Liver (tissue), 9 donors: ENCODE data around the gene PDE4D. TPM values are rescaled to one million over a fixed set of nuclear protein-coding genes. Genes with fewer than 3 reads are reported as not detected.

Experiments
- DNase-seq: peaks from one replicate; pipeline ENCODE4 v3.0.0-alpha.2; 2017; ENCODE audit warnings: low spot score
- H3K27ac ChIP-seq, 2 donors: one replicate each; pipeline ENCODE4 v1.7.0; 2013; ENCODE audit warnings: inconsistent platforms in 2 of 2, low read length in 2 of 2, control low read depth in 1 of 2, low read depth in 1 of 2, mild to moderate bottlenecking in 1 of 2
- H3K27me3 ChIP-seq, 4 donors: one replicate each; pipeline versions ENCODE4 v1.6.1 to v1.7.0; 2013; ENCODE audit warnings: low read length in 3 of 4, inconsistent platforms in 1 of 4, mild to moderate bottlenecking in 1 of 4, moderate library complexity in 1 of 4; ENCODE audit not compliant: control insufficient read depth in 4 of 4, insufficient read depth in 4 of 4
- H3K36me3 ChIP-seq, 4 donors: one replicate each; pipeline versions ENCODE4 v1.6.1 to v1.7.0; 2013; ENCODE audit warnings: low read length in 3 of 4, mild to moderate bottlenecking in 3 of 4, low read depth in 1 of 4, moderate library complexity in 1 of 4; ENCODE audit not compliant: control insufficient read depth in 4 of 4, insufficient read depth in 3 of 4
- H3K4me1 ChIP-seq, 4 donors: one replicate each; pipeline versions ENCODE4 v1.6.1 to v1.7.0; 2013; ENCODE audit warnings: low read length in 3 of 4, mild to moderate bottlenecking in 3 of 4, moderate library complexity in 1 of 4; ENCODE audit not compliant: control insufficient read depth in 4 of 4, insufficient read depth in 4 of 4
- H3K4me3 ChIP-seq, 3 donors: one replicate each; pipeline versions ENCODE4 v1.6.1 to v1.7.0; 2013; ENCODE audit warnings: low read length in 3 of 3, control low read depth in 1 of 3, low read depth in 1 of 3, mild to moderate bottlenecking in 1 of 3
- H3K9ac ChIP-seq, 2 donors: one replicate each; pipeline ENCODE4 v1.7.0; 2013; ENCODE audit warnings: low read length in 2 of 2, mild to moderate bottlenecking in 2 of 2, moderate library complexity in 2 of 2, control low read depth in 1 of 2, low read depth in 1 of 2
- H3K9me3 ChIP-seq, 4 donors: one replicate each; pipeline versions ENCODE4 v1.6.1 to v1.7.0; 2013; ENCODE audit warnings: low read length in 3 of 4; ENCODE audit not compliant: control insufficient read depth in 4 of 4
- CTCF ChIP-seq: fragments of 150-350 bp; IDR thresholded peaks from 2 replicates; pipeline ENCODE4 v1.5.1; 2017; ENCODE audit warnings: improper control_type of control experiment, low read depth, low read length; ENCODE audit not compliant: missing input control
- FOXA1 ChIP-seq: IDR thresholded peaks from 2 replicates; pipeline ENCODE4 v1.6.1; 2016; ENCODE audit warnings: antibody characterized with exemption
- HNF4A ChIP-seq, 2 donors: conservative IDR thresholded peaks; 2 replicates each; pipeline ENCODE4 v1.6.1; 2016; ENCODE audit warnings: antibody characterized with exemption in 2 of 2, mild to moderate bottlenecking in 2 of 2
- JUND ChIP-seq, 2 donors: IDR thresholded peaks; 2 replicates each; pipeline ENCODE4 v1.6.1; 2016; ENCODE audit warnings: antibody characterized with exemption in 2 of 2
- MAX ChIP-seq: IDR thresholded peaks from 2 replicates; pipeline ENCODE4 v1.6.1; 2016; ENCODE audit warnings: antibody characterized with exemption
- NR2F2 ChIP-seq: IDR thresholded peaks from 2 replicates; pipeline ENCODE4 v1.6.1; 2016; ENCODE audit warnings: antibody characterized with exemption
- RAD21 ChIP-seq, 2 donors: IDR thresholded peaks; 2 replicates each; pipeline ENCODE4 v1.6.1; 2016; ENCODE audit warnings: antibody characterized with exemption in 2 of 2, mild to moderate bottlenecking in 2 of 2
- TAF1 ChIP-seq: conservative IDR thresholded peaks from 2 replicates; pipeline ENCODE4 v1.6.1; 2016; ENCODE audit warnings: antibody characterized with exemption, mild to moderate bottlenecking
- YY1 ChIP-seq: IDR thresholded peaks from 2 replicates; pipeline ENCODE4 v1.6.1; 2016; ENCODE audit warnings: antibody characterized with exemption, mild to moderate bottlenecking
- WGBS: extraction: QIAGEN DNeasy Blood & Tissue Kit; methylation state at CpG from one replicate; pipeline ENCODE4 v1.1.7; 2013; 5-methylcytosine and 5-hydroxymethylcytosine counted together
- polyA plus RNA-seq, 2 donors: library from polyadenylated mRNA; stranded (reverse) in 1 of 2; unstranded in 1 of 2; fragments of 200-250 nt in 1 of 2; fragments of >200 nt in 1 of 2; fragmentation: Nextera tagmentation in 1 of 2; extraction: Ambion mirVana in 1 of 2; gene quantifications; one replicate each; pipeline versions ENCODE4 v1.2.1 to v1.2.3, GENCODE V29; 2013 to 2015
- total RNA-seq, 2 donors: library from RNA; depleted of rRNA; stranded (reverse); fragments of >200 nt; gene quantifications; one replicate each; pipeline ENCODE4 v1.2.3, GENCODE V29; 2014
- donor health status: healthy.
- donor health status: healthy.
- donor health status: healthy.
- donor health status: healthy.
- donor health status: healthy.

The PDE4D gene
- total and polyA plus RNA-seq, 4 donors, result 0.67 to 11.9 (median 6.5) TPM

- Histone ChIP-seq H3K9me3 (no peaks in the 10 kb centered on the region), H3K27ac (no peak overlapping the region), H3K27me3 (no peaks in the 10 kb centered on the region), H3K36me3 (no peaks in the 10 kb centered on the region), H3K4me3 (no peak overlapping the region), H3K4me1 (no peaks in the 10 kb centered on the region), H3K9ac (no peak overlapping the region)
- DNase-seq, result no peak
- 73% methylated on average over 4 of the region's 4 CpGs for whole genome bisulfite sequencing
- TF ChIP-seq NR2F2 (no peak), YY1 (no peak), CTCF (no peak), RAD21 (IDR thresholded peaks at IDR 0.05) (no peak), JUND (IDR thresholded peaks at IDR 0.05) (no peak), TAF1 (no peak)
These were observed 736.5 kb downstream of the PDE4D start for GRCh38 chr5:59157068-59157467.

GRCh38 chr5:59152701-59153245 lies 740.8 kb downstream of the PDE4D start:
- Histone ChIP-seq H3K9me3 (no peaks in the 10 kb centered on the region), H3K36me3 (no peaks in the 10 kb centered on the region), H3K27ac (no peak overlapping the region), H3K27me3 (no peaks in the 10 kb centered on the region), H3K4me3 (no peak overlapping the region), H3K9ac (no peak overlapping the region), H3K4me1 (no peaks in the 10 kb centered on the region)
- 88% methylated on average over 2 of the region's 2 CpGs for WGBS
- no peak for DNase-seq
- TF ChIP-seq MAX (no peak), FOXA1 (no peak), RAD21 (IDR thresholded peaks at IDR 0.05) (no peak), TAF1 (no peak), YY1 (no peak), CTCF (no peak)

- DNase-seq, result no peak
- TF ChIP-seq HNF4A (conservative IDR thresholded peaks at IDR 0.05), result peak in 1 of 2 donors; percentile 44
- no peak for TF ChIP-seq RAD21 (IDR thresholded peaks at IDR 0.05)
- Histone ChIP-seq H3K36me3 (no peaks in the 10 kb centered on the region), H3K9ac (no peak overlapping the region), H3K9me3 (no peaks in the 10 kb centered on the region), H3K4me3 (no peak overlapping the region), H3K4me1 (no peaks in the 10 kb centered on the region), H3K27ac (no peak overlapping the region), H3K27me3 (no peaks in the 10 kb centered on the region)
- WGBS, result 71% methylated on average over 3 of the region's 3 CpGs
These were observed 742.2 kb downstream of the PDE4D start for GRCh38 chr5:59151162-59151889.
